GM12801 (cell line): ENCODE data around the gene COG8.

Experiments
- TF ChIP-seq, protein P1 (sequence below): IDR thresholded peaks from one replicate; pipeline ENCODE4 v1.5.1; 2011; ENCODE audit warnings: control low read depth; ENCODE audit not compliant: insufficient read length; ENCODE audit errors: extremely low read depth

Gene COG8

DNA sequence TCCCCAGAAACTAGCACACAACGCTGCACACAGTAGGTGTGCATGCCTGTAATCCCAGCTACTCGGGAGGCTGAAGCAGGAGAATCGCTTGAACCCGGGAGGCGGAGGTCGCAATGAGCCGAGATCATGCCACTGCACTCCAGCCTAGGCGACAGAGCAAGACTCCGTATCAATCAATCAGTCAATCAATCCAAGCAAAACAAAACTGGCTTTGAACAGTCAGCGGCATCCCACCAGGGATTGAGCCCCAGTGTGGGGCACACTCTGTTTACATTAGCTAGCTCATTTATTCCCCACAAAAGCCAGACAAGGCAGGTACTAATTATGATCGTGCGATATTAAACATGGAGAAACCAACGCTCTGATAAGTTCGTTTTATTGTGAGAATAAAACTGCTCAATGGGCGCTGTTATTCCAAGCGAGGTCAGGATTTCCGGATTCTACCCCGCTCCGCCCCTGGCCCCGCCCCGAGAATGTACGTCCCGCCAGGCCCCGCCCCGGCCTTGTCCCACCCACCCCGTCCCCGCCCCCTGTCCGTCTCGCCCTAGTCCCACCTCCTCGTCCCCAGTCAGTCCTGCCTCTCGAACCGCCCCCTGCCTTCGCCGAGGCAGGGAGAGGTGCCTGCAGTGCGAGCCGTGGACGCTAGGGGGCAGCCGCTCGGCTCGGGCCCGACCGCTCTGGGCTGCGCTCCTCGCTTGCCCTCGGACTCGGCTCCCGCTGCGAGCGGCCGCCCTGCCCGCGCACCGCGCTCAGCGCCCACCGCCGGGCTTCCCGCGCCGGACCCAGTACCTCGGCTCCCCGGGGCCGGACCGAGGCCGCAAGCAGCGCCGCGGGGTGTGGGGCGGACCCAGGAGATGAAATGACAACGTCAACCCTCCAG lies 28.5 kb downstream of the COG8 start, which contains the start of gene VPS4A:
Gene VPS4A (plus strand): TSS at position 698 of the 880 bp plus-strand sequence. CDS start 162 bp downstream, at position 860.
- TF ChIP-seq, protein P1, sequence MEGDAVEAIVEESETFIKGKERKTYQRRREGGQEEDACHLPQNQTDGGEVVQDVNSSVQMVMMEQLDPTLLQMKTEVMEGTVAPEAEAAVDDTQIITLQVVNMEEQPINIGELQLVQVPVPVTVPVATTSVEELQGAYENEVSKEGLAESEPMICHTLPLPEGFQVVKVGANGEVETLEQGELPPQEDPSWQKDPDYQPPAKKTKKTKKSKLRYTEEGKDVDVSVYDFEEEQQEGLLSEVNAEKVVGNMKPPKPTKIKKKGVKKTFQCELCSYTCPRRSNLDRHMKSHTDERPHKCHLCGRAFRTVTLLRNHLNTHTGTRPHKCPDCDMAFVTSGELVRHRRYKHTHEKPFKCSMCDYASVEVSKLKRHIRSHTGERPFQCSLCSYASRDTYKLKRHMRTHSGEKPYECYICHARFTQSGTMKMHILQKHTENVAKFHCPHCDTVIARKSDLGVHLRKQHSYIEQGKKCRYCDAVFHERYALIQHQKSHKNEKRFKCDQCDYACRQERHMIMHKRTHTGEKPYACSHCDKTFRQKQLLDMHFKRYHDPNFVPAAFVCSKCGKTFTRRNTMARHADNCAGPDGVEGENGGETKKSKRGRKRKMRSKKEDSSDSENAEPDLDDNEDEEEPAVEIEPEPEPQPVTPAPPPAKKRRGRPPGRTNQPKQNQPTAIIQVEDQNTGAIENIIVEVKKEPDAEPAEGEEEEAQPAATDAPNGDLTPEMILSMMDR, result peak; percentile 1

DNA sequence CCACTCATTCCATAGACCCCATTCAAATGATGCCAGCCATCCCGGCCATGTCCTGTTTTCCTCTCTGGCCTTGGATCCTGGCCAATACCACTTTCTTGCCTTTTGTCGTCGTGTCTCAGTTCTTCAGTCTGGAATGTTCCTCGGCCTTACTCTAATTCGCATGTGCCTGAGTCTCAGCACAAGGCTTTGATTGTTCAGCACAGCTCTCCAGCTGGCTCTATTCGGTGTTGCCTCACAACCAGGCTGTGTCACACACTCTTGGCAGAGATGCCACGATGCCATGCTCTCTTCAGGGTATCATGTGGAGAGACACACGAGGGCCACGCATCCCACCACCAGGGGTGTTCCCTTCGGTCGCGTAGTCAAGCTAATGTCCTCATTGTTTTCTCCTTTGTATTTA lies 30.0 kb downstream of the COG8 start:
- TF ChIP-seq, protein P1, result no peak

DNA sequence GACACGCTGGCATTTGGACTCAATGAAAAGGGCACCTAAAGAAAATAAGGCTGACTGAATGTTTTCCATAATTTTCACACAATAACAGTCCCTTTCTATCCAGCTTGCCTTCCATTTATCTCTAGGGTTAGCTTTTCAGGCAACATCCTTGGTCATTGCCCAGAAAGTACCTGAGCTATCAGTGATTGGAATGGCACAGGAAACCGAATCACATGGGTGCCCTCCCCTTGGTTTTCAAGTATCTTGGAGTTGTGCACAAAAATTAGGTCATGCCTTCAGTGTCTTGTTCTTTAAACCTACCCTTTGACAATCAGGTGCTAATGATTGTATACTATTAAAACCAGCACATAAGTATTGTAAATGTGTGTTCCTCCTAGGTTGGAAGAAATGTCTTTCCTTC lies 31.5 kb downstream of the COG8 start:
- TF ChIP-seq, protein P1, result no peak

DNA sequence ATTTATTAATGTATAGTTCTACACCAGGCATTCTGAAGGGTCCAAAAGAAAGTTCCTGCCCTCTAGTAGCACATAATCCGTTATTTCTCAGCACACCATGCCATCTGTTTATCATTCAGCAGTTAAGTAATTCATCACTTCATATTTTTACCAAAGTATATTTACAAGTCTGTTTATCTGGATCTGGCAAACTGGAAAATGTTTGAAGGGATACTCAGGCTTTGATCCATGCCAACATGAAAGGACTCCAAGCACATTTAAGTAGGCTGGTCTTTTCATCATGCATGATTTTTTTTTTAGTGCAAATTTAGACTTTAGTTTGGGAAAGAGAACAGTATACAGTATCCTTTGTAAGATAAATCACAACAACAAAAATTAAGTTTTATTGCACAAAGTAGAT lies 32.3 kb downstream of the COG8 start:
- TF ChIP-seq, protein P1, result no peak

DNA sequence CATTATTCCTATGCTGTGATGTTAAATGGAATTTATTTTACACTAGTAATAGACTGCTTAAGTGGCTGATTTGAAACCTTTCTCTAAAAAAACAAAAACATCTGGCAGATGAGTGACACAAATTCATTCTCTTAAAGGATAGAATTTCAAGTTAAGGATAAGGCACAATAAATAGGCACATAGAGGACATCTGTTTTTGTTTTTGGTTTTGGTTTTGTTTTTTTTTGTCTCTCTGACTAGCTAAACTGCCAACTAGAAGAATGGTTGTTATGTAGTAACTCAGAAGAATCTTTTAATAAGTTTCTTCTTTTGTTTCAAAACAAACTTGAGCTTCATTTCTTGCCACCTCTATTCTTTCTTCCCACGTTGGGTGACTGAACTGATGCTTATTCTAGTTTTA lies 33.3 kb downstream of the COG8 start:
- TF ChIP-seq, protein P1, result no peak

DNA sequence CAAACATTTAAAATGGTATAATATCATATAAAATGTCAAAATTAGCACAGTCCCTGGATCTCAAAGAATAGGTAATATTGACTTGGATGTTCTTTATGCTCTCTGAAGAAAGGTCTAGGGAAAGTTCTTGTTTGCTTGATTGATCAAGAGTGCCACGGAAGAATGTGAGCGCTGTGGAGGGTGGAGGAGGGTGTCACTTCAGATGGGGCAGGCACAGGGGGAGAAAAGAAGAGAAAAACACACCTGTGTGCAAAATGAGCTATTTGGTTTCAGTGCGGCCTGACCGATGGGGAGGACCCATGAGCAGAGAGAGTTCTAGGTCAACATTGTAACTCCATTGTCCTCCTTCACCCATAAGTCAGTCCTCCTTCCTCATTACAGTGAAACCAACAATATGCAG lies 37.1 kb downstream of the COG8 start:
- TF ChIP-seq, protein P1, result no peak

DNA sequence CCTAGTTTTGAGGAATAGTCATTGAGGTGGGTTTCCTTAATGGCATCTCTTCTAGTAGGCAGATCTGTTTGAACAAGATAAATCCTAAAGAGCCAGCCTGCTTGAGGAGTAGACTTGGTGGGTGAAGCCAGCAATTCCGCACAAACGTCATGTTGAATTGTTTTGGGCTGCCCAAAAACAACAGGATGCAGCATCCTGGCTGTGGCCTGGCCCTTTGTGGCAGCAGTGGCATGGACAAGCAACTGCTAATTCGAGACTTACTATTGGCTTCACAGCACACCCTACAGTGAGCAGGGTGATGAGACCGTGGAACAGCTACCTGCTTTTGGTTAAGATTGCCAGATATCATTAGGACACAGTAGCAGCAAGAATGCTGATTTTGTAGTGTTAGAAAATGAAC lies 37.5 kb downstream of the COG8 start:
- TF ChIP-seq, protein P1, result no peak
